Stimulated activated CD4-positive, alpha-beta T cell treated with anti-CD3 and anti-CD28 coated beads, Interleukin-2, amount 100 ng/mL, for 48 hours (primary cell): Measurements from ENCODE around the gene LGI1.

ENCODE experiments used
- DNase-seq, 2 donors: peaks; one replicate each; pipeline ENCODE4 v3.0.0-alpha.2; 2020

LGI1 gene

DNA sequence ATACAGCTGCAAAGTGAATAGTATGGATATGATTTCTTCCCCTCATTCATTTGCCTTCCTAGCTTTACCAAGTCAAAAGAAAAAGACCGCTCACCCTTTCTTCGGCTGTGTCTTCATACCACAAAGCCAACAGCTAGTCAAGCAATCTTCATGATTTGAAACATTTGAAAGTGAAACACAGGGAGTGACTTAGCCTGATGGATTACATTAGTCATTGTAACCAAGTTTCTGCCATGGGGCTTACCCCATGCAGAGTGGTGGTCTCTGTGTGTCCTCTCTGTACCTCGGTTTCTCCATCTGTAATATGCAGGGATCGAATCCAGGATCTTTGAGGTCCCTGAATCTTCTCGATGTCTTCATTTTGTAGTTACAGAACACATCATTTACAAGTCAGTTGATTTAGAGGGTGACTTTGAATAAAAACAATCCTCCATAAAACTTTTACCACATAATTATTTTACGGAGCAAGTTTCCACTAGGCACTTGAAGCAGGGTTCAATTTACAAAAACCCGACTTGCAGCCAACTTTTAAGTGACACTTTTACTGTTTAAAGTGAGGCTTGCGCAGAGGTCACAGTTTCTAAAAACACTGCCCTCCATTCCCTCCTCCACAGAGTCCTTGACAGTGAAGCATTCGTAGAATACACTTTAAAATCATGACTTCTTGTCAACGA is 2.2 kb upstream of the LGI1 start:
- no peak for DNase-seq

DNA sequence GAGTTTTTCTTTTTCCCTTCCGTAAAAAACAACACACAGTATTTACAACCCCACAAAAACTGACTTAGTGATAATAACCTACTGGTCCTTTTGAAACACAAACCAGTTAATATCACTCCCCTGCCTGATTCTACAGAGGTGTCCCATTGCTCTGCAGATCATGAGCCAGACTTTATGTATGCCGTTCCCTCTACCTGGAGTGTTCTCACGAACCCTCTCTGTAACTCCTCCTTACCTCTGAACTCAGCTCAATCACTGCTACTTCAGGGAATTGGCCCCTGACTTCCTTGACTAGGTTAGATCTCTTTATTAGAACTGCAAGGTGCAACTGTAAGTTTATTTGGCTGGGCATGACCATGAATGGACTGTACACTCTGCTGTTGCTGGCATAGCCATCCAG is 1.6 kb upstream of the LGI1 start:
- no peak for DNase-seq

DNA sequence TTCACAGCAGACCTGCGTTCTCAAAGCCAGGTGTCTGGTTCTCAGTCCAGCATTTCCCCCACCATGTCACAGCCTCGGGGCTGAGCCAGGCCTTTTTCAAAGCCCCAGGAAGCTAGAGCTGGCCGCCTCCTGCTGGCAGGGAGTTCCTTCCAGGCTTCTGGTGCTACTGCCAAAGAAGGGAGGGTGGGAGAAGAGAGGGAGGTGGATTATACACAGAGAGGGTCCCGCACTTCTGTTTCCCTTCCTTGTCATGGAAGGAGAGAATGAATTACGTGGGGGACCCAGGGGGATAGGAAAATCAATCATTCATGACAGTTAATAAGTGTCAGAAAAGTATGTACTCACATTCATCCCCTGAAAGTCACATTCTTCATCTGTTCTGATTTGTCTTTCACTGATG is 600 bp upstream of the LGI1 start:
- DNase-seq, result no peak

DNA sequence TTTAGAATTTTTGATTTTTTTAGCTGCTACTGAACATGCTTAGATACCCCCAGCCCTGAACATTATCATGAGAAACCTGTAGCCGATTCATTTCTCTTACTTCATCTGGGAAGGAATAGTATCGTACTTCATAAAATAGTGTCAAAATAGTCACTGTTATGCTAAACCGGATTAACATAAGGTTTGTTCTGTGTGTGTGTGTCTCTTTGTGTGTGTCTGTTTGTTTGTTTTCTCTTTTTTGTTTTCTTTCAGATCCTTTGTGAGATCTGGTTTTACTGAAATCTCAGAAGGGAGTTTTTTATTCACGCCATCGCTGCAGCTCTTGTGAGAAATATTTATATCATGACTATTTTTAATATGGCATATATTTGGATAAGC is 761 bp downstream of the LGI1 start:
- no peak for DNase-seq

DNA sequence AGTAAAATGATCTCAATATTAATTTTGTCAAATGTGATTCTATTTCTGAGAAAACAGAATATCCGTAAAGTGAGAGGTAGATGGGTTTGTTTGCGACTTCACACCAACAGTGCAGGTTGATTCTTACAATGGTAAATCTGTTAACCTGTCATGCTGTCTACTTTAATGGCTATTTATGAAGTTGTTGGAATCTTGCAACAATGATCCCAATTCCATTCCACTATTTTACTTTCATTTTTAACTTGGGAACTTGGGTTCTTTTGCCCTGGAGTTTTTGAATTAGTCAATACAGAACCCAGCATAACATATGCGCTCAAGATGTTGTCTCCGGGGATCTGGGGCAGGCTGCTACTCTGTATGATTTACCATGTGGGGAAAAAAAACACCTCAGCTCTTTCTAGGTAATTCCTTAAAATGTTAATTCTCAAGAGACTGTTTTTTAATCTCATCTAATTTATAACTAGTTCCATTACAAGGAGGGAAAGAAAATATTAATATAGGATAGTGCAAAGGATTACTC is 1.2 kb downstream of the LGI1 start:
- DNase-seq, result no peak

DNA sequence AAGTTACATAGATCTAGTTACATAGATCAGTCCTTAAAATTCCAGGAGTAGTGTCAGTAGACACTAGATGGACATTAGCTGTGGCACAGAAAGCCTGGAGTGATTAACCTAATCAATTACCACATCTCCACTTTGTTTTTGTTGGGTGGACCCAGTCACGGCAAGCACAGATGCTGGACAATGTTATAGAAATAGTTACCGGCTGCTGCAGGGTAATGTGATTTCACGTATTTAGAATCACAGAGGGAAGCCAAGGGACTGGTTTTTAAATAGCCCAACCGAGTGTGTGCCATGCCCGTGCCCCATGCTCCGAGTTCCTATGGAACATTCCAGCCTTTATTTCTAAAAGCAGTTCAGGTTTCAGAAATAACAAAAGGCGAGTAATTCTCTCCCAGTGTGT is 2.8 kb downstream of the LGI1 start:
- DNase-seq, result no peak

DNA sequence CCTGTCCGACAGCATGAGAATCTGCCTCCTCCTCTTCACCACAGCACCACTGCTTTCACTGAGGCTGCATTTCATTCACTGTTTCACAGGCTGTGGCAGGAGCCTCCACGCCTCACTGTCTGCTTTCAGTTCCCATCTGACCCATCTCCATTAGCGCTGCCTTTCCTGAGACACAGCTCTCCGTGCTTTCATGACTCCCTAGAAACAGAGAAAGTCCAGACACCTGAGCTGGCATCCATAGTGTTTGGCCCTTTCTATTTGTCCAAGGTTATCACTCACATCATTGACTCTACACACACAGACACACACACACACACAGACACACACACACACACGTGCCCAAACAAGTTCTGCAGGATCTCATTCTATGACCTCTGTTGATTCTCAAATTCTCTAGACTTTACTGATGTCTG is 5.2 kb downstream of the LGI1 start:
- no peak for DNase-seq

DNA sequence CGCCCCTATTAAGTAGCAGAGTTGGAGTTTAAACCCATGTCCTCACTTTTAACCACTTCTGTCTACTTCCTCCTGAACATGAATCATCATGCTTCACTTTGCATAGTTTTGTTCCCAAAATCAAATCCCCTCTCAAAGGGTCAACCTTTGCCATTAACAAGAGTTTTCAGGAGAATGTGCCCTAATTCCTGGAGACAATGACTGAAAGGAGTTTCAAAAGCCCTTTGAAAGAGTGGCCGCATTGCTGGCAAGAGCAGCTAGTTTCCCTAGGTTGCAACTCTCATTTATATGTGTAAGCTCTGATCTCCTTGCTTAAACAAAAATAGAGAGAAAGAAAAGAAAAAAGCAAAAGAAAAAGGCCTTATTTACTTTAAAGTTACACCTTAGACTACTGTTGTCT is 9.2 kb downstream of the LGI1 start:
- DNase-seq, result no peak

DNA sequence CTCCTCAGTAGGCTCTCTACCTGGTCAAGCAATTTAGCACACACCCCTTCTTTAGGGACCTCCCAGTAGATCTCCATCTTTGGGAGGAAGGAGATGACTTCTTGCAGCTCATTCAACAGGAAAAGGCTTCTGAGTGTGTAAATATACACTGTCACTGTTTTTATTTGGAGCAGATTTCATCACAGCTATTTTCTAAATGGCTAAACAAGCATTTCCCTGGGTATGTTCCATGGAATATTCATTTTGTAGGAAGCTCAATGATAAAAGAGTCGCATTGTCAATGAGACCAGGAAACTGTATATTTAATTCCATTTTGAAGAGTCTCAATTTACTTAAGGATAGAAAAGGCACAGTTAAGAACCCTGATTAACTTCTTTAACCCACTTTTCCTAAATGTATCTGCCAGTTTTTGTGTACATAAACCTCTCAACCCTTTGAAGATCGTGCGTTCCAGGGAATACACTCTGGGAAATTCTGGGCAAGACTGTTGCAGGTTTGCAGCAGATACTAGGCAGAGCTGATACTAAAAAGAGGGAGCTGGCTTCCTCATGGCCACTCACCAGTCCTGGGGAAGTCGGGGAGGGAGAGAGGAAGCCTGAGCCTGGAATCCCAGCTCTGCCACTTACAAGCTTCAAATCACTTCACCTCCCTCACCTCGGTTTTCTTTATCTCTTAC is 10.1 kb downstream of the LGI1 start:
- DNase-seq, result no peak

DNA sequence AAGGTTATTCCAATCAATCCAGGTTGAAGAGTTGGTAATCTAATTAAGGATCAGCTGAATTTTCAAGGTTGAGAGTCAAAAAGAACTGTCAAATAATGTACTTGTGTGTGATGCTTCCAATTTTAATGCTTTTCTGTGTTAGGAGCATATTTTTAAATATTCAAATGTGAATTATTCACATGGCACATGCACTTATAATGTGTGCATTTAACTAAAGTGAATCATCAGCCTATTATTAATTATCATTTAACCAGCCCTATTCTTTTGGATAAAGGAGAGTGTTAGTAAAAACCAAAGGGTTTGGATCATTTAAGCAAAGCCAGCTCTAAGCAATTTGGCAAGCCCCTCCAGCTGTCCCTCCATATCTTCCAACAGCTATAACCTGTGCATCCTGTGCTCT is 11.2 kb downstream of the LGI1 start:
- DNase-seq, result no peak

DNA sequence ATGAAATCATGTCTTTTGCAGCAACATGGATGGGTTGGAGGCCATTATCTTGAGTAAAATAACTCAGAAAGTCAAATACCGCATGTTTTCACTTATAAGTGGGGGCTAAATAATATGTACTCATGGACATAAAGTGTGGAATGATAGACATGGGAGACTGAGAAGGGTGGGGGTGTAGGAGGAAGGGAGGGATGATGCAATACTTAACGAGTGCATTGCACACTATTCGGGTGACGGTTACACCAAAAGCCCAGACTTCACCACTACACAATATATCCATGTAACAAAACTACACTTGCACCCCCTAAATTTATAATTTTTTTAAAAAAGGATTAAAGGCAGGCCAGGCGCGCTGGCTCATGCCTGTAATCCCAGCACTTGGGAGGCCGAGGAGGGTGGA is 13.6 kb downstream of the LGI1 start:
- no peak for DNase-seq

DNA sequence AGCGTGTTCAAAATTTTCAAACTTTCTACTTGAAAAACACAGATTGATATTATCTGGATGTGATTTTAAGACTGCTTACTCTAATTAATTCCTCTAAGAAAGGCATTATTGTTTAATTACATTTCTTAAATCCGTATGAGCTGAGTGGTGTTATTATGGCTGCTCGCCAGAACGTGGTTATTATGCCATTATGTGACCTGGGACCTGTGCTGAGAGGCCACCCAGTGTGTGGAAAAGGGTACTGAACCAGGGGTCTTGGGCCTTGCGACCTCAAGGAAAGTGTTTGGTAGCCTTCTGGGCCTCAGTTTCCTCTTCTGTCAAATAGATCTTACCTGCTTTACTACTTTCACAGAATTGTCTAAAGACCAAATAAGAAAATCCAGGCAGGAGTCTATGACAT is 15.4 kb downstream of the LGI1 start:
- DNase-seq, result no peak

DNA sequence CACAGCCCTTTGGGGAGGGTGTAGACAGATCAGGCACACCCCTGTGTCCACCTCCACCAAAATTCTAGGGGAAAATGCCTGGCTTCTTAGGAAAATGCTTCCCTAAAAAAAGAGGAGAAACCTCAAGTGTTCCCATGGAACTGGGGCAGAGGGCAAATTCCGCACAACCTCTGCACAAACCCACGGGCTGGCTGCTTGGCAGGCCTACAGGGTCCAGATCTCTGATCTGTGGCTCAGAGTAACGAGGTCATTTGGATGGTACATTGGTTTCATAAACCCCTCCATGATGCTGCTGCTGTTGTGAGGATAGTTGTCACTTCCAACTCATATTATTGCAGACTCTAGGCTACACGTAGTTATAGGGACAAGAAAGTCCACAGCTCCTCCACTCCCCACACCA is 16.0 kb downstream of the LGI1 start:
- no peak for DNase-seq

DNA sequence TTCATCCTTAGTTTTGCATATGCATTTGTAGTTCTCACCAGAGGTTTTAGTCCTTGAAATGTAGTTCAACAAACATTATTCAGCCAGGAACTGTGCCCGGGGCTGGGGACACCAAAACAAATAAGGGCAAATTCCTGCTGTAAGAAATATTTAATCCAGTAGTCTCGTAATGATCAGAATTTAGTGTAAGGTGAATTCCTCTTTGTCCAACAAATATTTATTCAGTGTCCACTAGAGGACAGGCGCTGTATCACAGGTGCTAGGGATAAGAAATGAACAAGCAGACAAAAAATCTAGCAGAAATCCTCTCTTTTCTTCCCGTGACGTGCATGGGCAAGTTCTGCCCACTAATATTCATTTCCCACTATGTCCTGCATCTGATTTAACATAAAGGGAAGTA is 17.6 kb downstream of the LGI1 start:
- no peak for DNase-seq

DNA sequence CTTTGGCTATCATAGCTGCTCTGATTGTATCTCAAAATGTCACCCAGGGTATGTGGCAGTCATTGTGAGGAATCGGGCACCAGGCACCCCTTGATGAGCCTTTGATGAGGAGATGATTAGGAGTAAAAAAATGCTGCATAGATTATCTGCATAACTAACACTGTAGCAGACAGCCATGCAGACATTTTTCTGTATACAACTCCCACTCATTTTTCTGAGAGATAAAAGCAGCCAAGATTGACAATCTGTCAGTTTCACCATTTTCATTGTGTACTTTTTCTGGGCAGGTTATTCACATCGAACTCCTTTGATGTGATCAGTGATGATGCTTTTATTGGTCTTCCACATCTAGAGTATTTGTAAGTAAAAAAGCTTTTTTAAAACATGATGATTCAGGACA is 19.4 kb downstream of the LGI1 start:
- DNase-seq, result no peak

DNA sequence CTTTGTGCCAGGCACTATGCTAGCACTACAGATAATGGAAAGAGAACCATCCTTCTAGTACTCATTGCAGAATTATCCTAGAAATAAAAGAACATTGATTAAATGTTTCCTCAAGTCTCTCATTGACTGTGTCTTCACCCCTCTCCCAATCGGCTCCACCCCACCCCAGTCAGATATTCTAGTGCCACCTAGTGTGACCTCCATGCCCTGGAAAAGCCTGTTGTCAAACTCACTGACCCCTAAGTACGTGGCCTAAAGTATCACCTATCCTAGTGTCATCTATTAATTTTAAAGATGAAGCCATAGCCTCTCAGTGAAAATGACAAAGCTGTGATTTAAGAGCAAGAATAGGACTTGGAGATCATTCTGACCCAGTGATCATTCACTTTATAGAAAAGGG is 26.3 kb downstream of the LGI1 start:
- no peak for DNase-seq

DNA sequence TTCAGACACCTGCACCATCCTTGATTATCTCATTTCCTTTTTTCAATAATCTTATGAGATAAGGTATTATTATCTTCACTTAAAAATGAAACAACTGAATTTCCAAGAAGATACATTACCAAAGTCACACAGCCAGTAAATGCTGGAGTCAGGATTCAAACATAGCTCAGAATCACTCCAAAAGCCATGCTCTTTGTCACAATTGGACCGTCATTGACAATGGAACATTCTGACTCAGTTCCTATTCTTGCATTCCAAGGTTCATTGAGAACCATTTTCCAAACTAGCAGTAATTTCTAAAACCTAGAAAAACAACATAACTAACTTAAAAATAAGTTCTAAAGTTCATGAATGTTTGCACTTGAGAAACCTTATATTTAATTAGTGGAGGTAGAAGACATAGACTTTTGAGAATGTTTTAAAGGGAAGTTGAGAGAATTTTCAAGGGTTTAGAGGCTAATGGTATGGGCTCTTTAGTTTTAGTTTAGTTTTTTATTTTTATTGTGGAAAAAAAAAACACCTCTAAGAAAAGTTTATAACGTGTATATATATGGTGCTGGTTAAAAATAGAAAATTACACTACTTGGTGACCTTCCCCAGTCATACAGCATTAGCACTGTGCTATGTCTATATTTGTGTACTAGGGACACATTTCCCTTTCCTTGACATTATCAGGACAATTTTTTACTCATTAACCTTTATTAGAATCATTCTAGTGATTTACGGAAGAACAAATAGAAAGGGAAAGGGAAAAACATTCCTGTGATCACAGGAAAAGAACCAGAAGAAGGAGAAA is 30.9 kb downstream of the LGI1 start:
- no peak for DNase-seq

DNA sequence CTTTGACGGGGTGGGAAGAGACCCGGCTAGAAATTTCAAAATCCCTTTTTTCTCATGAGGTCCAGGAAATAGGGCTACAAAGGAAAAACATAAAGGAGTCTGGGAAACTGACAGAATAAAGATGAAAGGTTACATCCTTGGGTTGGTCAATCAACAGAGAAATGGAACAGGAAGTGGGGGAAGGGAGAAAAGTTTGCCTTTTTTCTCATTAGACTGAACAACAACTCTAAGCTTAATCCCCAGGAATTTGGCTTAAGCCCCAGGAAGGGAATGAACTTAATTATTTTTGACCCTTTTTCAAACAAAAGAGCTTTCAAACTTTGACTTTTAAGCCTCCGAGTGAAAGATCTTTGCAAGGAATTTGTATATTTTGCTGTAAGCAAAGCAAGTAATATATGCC is 32.7 kb downstream of the LGI1 start:
- DNase-seq, result no peak

DNA sequence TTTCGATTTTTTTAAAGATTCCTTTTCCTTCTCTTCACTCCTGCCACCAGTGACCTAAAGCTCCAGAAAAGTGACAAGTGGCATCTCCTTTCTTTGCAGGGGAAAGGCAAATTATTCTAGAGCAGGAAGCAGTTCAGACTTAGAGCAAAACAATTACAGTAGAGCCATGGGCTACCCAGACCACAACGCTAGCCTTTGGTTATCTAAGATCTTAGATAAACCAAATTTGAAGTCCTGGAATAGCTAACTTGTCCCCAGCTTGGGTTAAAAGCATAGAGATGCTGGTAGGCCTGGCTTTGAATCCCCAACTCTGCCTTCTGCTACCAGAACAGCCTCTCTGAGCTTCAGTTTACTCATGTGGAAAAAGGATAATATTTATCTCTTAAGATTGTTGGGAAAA is 38.4 kb downstream of the LGI1 start:
- no peak for DNase-seq

DNA sequence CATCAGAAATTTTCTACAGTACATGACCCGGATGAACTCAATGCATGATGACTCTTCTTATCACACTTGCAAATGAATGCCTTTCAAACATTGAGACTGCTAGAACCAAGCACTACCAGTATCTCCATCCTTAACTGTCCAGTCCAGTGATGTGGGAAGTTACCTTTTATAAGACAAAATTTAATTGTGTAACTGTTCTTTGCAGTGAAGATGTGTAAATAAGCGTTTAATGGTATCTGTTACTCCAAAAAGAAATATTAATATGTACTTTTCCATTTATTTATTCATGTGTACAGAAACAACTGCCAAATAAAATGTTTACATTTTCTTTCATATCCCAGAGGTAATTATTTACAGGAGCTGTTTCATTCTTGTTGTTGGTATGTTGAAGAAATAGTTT is 40.1 kb downstream of the LGI1 start:
- no peak for DNase-seq

DNA sequence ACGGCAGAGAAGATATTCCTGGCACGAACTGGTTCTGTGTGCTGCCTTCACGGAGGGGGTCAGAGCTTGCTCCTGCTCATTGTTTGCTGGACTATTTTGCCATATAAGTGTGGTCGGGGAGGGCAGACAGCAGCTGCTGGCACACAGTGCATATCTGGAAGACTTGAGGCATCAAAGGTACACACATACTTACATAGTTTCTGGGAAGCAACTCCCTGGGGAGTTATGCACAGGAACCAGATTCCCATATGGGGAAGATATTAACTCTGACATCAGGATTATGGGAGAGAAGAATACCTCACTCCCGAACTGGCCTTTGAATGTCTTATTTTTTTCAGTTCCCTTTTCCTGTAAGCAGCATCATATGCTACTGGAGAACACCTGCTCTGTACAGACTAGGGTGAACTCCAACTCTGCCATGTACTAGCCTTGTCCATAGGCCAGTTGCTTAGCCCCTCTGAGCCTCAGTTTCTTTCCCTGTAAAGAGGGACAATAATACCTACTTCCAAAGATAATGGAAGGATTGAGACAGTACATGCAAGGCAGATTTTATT is 41.5 kb downstream of the LGI1 start:
- DNase-seq, result no peak

DNA sequence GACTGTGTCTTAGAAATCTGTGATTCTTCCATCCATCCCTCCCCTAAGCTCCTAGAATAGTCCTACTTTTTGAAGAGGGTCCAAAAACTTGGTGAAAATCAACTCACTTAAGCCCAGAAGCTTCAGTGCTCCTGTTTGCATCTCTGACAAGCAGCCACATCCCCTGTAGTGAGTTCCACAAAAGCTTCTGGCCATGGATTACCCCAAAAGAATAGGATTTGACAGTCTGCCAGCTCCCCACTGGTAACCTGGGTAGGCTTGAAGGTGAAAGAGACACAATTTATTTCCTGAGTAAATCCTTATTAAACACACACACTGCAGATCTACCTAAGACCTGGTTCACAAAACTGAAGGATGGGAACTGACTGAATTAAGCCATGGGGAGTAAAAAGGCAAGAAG is 46.5 kb downstream of the LGI1 start:
- DNase-seq, result no peak

DNA sequence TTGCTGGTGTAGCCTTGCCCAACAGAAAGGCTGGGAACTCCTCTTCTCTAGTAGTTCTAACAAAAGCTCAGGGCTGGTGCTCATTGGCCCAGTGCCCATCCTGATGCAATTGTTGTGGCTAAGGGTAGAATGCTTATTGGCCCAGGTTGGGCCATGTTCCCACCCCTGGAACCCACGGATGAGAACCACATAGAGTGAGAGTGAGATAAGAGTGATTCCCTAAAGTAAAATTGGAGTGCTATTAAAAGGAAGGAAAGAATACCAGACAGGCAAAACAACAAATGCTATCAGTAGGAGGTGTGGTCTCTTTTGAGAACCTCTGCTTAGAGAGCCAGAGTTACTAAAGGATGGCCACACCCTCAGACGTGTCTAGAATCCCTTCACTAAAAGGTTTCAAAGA is 49.2 kb downstream of the LGI1 start:
- DNase-seq, result no peak

DNA sequence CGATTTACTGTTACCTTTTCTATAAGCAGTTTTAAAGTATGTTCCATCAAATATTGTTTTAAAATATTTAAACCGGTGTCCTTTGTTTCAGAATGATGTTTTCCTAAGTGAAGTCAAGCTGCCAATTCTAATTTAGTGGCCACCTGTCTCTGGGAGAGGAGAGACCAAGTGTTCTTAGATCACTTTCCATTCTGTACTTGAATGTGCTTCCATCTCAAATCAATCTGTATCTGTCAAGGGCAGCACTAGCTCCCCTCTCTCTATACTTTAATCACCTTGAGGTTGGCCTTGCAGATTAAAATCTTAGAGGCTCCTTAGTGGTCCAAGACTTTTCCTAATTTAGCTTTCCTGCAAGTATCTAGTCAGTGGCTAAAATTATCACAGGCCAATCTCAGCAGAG is 49.6 kb downstream of the LGI1 start:
- no peak for DNase-seq
